IPS-NIHi7 (cell line): Measurements from ENCODE around the gene IL2RA.

Experiments used
- DNase-seq: peaks from one replicate; pipeline ENCODE4 v3.0.0; 2012; ENCODE audit warnings: mixed read lengths; ENCODE audit errors: extremely low spot score

IL2RA gene

GRCh38 chr10:6039711-6040110 lies 22.5 kb downstream of the IL2RA start:
- DNase-seq: no peak

- no peak for DNase-seq
Measured at GRCh38 chr10:6038071-6038631, 24.0 kb downstream of the IL2RA start.

GRCh38 chr10:6037422-6037821 lies 24.7 kb downstream of the IL2RA start:
- no peak for DNase-seq

- DNase-seq: no peak
Measured at GRCh38 chr10:6036861-6037321, 25.3 kb downstream of the IL2RA start.

- no peak for DNase-seq
Measured at GRCh38 chr10:6035931-6036575, 26.1 kb downstream of the IL2RA start.

GRCh38 chr10:6035101-6035834 lies 26.9 kb downstream of the IL2RA start:
- DNase-seq: no peak

GRCh38 chr10:6034371-6034770 lies 27.8 kb downstream of the IL2RA start:
- no peak for DNase-seq

- DNase-seq: no peak
Measured at GRCh38 chr10:6033954-6034353, 28.2 kb downstream of the IL2RA start.

GRCh38 chr10:6030940-6031339 lies 31.2 kb downstream of the IL2RA start:
- no peak for DNase-seq

- no peak for DNase-seq
Measured at GRCh38 chr10:6030217-6030616, 31.9 kb downstream of the IL2RA start.

- DNase-seq: no peak
Measured at GRCh38 chr10:6027929-6028328, 34.2 kb downstream of the IL2RA start.

GRCh38 chr10:6025683-6026255 lies 36.4 kb downstream of the IL2RA start:
- no peak for DNase-seq

GRCh38 chr10:6024334-6024682 lies 37.9 kb downstream of the IL2RA start:
- DNase-seq: no peak

- DNase-seq: no peak
Measured at GRCh38 chr10:6023661-6024333, 38.4 kb downstream of the IL2RA start.

GRCh38 chr10:6022660-6023059 lies 39.5 kb downstream of the IL2RA start:
- DNase-seq: no peak

GRCh38 chr10:6020826-6021225 lies 41.3 kb downstream of the IL2RA start:
- no peak for DNase-seq

GRCh38 chr10:6019796-6020195 lies 42.4 kb downstream of the IL2RA start:
- no peak for DNase-seq

GRCh38 chr10:6019010-6019782 lies 43.0 kb downstream of the IL2RA start:
- DNase-seq: no peak

GRCh38 chr10:6018422-6018821 lies 43.7 kb downstream of the IL2RA start:
- no peak for DNase-seq

- DNase-seq: no peak
Measured at GRCh38 chr10:6017781-6018354, 44.3 kb downstream of the IL2RA start.

- DNase-seq: peak; percentile 74
Measured at GRCh38 chr10:6014241-6014761, 47.9 kb downstream of the IL2RA start.
